GM19463 (cell line): ENCODE measurements around the gene PGBD5.

Source experiments
- ATAC-seq: cut with Tn5 transposase; IDR thresholded peaks from one replicate; pipeline ENCODE4 v1.9.1; 2021; ENCODE audit warnings: mild to moderate bottlenecking, moderate library complexity; ENCODE audit not compliant: unreplicated experiment

PGBD5 gene

DNA sequence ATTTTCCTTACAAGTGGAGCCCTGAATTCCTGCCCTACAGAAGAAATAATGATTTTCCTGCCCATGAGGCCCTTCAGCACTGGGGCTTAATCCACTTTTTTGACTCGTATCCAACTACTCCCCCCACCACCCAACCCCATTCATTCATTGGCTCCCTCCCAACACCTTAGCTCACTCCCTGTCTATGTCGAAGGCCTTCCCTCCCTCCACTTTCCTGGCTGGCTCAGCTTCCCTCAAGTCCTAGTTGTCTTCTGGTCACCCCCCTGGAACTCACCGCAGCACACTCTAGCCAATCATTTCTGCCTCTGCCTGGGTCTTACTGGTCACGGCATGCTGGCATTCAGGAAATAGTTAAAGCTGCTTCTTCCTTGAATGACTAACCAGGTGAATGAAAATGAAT lies 118.9 kb downstream of the PGBD5 start:
- ATAC-seq: no peak

- ATAC-seq: peak; percentile 65
These were observed 120.0 kb downstream of the PGBD5 start for GRCh38 chr1:230306169-230306568.

DNA sequence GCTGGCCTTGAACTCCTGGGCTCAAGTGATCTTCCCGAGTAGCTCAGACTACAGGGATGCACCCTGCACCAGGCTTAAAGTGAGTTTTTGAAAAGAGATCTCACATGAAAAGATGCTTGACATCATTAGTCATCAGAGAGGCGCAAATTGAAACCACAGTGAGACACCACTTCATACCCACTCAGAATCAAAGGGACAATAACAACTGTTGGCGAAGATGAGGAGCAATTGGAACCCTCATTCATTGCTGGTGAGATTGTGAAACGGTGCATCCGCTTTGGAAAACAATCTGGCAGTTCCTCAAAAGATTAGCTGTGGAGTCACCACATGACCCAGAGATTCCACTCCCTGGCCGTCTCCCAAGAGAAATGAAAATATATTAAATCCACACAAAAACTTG lies 122.3 kb downstream of the PGBD5 start:
- no peak for ATAC-seq

DNA sequence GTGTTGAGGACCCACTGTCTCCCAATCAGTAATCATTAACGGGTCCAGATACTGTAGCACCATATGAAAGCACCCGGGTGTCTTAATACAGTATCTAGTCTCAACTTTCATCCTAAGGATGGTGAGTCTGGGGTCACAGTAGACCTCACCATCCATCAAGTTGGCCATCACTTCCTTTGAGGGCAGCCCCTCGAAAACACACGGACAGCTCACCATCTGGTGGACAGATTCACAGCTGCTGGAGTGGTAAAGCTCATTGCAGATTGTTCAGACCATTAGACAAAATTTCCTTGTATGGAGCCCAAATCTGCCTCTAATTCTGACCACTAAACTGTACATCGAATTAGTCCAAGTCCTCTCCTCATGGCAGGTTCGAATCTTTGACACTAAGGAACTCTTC lies 123.1 kb downstream of the PGBD5 start:
- ATAC-seq: no peak

GRCh38 chr1:230301822-230302221 lies 124.3 kb downstream of the PGBD5 start:
- ATAC-seq: no peak

- no peak for ATAC-seq
These were observed 124.8 kb downstream of the PGBD5 start for GRCh38 chr1:230301322-230301721.

DNA sequence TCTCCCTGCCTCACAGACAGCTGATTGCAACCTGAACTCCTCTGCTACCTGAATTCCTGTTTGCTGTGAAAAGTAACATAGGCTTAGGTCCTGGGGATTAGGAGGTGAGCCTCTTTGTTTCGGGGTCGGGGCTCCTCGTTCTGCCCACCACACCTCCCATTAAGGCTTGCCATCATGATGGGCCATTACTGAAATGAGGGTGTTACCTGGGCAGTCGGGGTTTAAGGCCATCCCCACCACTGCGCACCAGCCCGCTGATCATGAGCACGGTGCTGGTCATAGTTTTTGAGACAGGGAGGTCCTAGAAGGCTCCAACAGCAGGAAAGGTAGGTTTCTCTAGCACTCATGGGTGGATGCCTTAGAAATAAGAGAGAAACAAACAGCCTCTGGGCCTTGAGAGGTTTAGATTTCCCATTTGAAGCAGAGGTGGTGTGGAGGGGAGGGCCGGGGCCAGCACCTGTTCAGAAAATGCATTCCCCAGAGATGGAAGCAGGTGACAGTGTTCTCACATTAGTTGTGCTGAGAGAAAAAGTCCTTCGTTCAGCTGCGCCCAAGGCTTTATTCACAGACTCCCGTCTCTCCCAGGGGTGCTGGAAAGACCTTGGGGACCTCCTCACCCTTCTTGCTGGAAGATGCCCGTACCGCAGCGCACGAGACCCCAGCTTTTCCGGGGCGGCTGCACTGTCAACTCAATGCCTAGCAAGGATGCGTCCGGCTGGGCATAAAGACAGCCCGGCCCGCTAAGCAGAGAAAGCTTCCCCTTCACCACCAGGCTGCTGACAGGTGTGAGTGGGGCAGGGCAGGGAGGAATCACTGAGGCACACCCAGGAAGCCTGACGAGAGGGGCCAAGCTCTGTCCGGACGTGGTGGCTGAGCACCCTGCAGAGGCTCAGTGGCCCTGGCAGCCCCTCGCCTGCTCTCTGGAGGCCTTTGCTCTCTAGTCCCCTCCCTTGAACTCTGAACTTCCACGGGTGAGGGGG lies 125.5 kb downstream of the PGBD5 start:
- no peak for ATAC-seq

- ATAC-seq: no peak
These were observed 126.7 kb downstream of the PGBD5 start for GRCh38 chr1:230299191-230300006.

DNA sequence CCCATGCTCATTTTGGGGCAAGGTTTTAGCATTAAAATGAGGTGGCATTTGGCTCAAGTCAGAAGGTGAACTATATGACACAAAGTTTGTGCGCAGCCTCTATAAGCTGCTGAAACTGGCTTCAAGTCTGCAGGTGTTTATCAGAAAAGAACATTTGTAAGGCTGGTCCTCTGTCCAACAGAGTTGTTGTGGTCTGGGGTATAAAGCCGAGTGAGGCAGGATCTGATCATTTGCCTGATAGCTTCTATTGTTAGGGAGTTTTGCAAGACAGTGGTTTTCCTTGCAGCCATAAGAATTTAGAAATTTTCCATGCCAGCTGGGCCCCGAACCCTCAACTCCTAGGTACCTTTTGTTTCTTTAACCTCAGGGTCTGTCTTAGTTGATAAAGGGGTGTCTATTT lies 130.8 kb downstream of the PGBD5 start:
- no peak for ATAC-seq

- no peak for ATAC-seq
These were observed 132.8 kb downstream of the PGBD5 start for GRCh38 chr1:230293390-230293700.

DNA sequence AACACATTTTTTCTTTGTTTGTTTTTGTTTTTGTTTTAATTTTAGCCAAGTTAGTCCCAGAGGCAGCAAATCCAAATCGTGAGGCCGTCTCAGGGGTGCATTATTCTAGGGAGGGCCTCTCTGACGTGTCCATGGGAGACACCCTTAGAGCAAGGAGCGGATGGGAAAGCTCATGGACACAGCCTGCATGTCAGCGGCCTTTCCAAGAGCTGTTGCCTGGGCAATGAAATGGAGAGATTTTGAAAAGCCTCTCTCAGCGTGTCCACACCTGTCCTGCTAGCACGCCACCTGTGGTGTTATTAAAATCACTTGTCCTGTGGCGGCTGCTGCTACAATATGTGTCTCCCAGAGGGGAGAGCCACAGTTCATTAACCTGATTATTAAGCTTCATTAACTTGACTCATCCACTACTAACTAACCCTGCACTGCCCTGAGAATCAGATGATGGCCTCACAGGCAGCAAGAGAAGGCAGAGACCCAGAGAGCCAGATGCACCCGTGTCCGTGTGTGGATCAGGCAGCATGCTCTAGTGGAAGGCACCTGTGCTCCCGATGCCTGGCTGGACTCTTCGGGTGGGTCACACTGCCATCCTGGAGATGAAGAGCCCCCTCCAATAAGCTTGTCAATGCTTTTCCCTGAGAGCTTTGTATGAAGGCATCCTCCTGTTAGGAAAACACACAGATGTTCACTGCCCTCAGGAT lies 133.3 kb downstream of the PGBD5 start:
- no peak for ATAC-seq

- no peak for ATAC-seq
These were observed 134.2 kb downstream of the PGBD5 start for GRCh38 chr1:230291731-230292620.

DNA sequence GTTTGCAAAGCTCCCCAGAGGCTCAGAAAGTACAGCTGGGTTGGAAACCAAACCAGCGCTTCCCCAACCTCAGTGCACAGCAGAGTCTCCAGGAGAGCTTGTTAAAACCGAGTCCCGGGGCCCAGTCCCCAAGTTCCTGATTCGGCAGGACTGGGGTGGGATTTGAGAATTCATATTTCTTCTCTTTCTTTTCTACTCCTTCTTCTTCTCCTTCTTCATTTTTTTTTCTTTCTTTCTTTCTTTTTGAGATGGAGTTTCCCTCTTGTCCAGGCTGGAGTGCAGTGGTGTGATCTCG lies 136.8 kb downstream of the PGBD5 start:
- no peak for ATAC-seq

DNA sequence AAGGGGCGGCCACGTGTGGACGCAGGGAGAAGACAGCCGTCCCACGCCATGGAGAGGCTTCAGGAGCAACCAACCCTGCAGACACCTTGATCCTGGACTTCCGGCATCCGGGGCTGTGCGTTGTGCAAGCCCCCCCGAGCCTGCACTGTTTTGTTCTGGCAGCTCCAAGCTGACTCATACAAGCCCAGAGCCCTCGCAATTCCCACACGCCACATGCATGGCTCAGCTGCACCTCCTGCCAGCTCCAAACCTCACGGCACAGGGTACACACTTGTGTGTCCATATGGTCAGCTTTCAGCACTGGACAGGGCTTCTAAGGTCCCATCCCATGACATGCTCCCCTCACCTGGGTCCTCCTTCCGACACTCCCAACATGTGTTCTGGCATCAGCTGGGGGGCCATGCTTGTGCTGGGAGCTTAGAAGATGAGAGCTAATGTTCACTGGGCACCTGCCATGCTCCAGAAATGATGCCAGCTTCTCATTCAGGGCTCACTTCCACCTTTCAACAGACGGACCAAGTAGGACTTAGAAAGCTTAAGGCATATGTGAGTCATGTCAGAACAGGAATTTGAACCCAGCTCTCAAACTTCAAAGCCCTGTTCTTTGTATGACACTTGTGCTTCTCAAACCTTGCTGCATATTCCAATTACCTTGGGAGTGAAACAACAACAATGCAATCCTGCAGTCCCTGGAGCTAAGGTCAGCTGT lies 137.3 kb downstream of the PGBD5 start:
- no peak for ATAC-seq

- no peak for ATAC-seq
These were observed 138.3 kb downstream of the PGBD5 start for GRCh38 chr1:230287674-230288315.

- no peak for ATAC-seq
These were observed 139.3 kb downstream of the PGBD5 start for GRCh38 chr1:230286890-230287269.

GRCh38 chr1:230286166-230286889 lies 139.8 kb downstream of the PGBD5 start:
- ATAC-seq: no peak

GRCh38 chr1:230285351-230285750 lies 140.8 kb downstream of the PGBD5 start:
- no peak for ATAC-seq

GRCh38 chr1:230284891-230285290 lies 141.2 kb downstream of the PGBD5 start:
- ATAC-seq: no peak
